Hepatocyte (in vitro differentiated cells): ENCODE results near the gene GOLGA8S. TPM values are rescaled to one million over a fixed set of nuclear protein-coding genes. Genes with fewer than 3 reads are reported as not detected.
"Not testable (repeated sequence)": the region's sequence is repeated elsewhere in the genome, so short reads cannot be mapped to it uniquely, and the experiment has no call there.

Source experiments
- DNase-seq: peaks from one replicate; pipeline ENCODE4 v3.0.0-alpha.2; 2016; ENCODE audit warnings: low spot score
- H2AFZ ChIP-seq: fragments of 200-600 bp; sonication (generic); 2 replicates; pipeline ENCODE4 v1.6.0; 2016; ENCODE audit warnings: antibody characterized with exemption, mild to moderate bottlenecking
- H3K27ac ChIP-seq: fragments of 200-600 bp; sonication (generic); 2 replicates; pipeline ENCODE4 v1.5.1; 2016; ENCODE audit warnings: mild to moderate bottlenecking
- H3K27me3 ChIP-seq: fragments of 200-600 bp; sonication (generic); 2 replicates; pipeline ENCODE4 v1.6.1; 2016
- H3K36me3 ChIP-seq: fragments of 200-600 bp; sonication (generic); replicated peaks from 2 replicates; pipeline ENCODE4 v1.5.1; 2016; ENCODE audit warnings: low read depth; ENCODE audit not compliant: insufficient read depth
- H3K4me1 ChIP-seq: fragments of 200-600 bp; sonication (generic); 2 replicates; pipeline ENCODE4 v1.5.1; 2016; ENCODE audit warnings: mild to moderate bottlenecking, moderate library complexity; ENCODE audit not compliant: insufficient read depth
- H3K4me2 ChIP-seq: fragments of 200-600 bp; sonication (generic); 2 replicates; pipeline ENCODE4 v1.6.0; 2016
- H3K4me3 ChIP-seq: fragments of 200-600 bp; sonication (generic); 2 replicates; pipeline ENCODE4 v1.5.1; 2016; ENCODE audit warnings: mild to moderate bottlenecking
- H3K79me2 ChIP-seq: fragments of 200-600 bp; sonication (generic); 2 replicates; pipeline ENCODE4 v1.6.0; 2017; ENCODE audit warnings: mild to moderate bottlenecking
- H3K9me2 ChIP-seq: fragments of 200-600 bp; sonication (generic); replicated peaks from 2 replicates; pipeline ENCODE4 v1.6.0; 2017; ENCODE audit warnings: mild to moderate bottlenecking; ENCODE audit not compliant: insufficient read depth
- H3K9me3 ChIP-seq: fragments of 200-600 bp; sonication (generic); 2 replicates; pipeline ENCODE4 v1.5.1; 2016; ENCODE audit warnings: low read depth, mild to moderate bottlenecking
- H4K20me1 ChIP-seq: fragments of 200-600 bp; sonication (generic); 2 replicates; pipeline ENCODE4 v1.6.0; 2016; ENCODE audit warnings: mild to moderate bottlenecking; ENCODE audit not compliant: insufficient read depth, poor library complexity, severe bottlenecking
- CTCF ChIP-seq: fragments of 200-600 bp; sonication (generic); IDR thresholded peaks from 2 replicates; pipeline ENCODE4 v1.5.1; 2016; ENCODE audit warnings: antibody characterized with exemption, mild to moderate bottlenecking; ENCODE audit not compliant: poor library complexity
- EZH2 ChIP-seq: fragments of 200-600 bp; sonication (generic); IDR thresholded peaks from 2 replicates; pipeline ENCODE4 v1.6.1; 2016; ENCODE audit warnings: antibody characterized with exemption, mild to moderate bottlenecking, borderline replicate concordance
- EZH2phosphoT487 ChIP-seq: fragments of 200-600 bp; sonication (generic); IDR thresholded peaks from one replicate; pipeline ENCODE4 v1.6.1; 2018; ENCODE audit warnings: antibody characterized with exemption, mild to moderate bottlenecking, low read depth, moderate library complexity; ENCODE audit not compliant: unreplicated experiment, severe bottlenecking
- WGBS: methylation state at CpG from one replicate; pipeline ENCODE4 v1.1.6; 2016; ENCODE audit warnings: low lambda C conversion rate; ENCODE audit errors: missing lambda C conversion rate; 5-methylcytosine and 5-hydroxymethylcytosine counted together
- polyA plus RNA-seq: library from polyadenylated mRNA; unstranded; fragments of >200 nt; fragmentation: Nextera tagmentation; extraction: Ambion mirVana; gene quantifications from 2 replicates; pipeline ENCODE4 v1.2.1, GENCODE V29; 2016
- total RNA-seq: library from RNA; depleted of rRNA; stranded (reverse); fragments of >200 nt; gene quantifications from 2 replicates; pipeline ENCODE4 v1.2.3, GENCODE V29; 2014

The GOLGA8S gene
- total and polyA plus RNA-seq, 2 experiments from 2014 or later: 0.03 to 0.05 TPM

- Histone ChIP-seq H3K9me2 (no peaks in the 10 kb centered on the region), H3K79me2 (no peaks in the 10 kb centered on the region), H3K36me3 (no peaks in the 10 kb centered on the region), H4K20me1 (no peaks in the 10 kb centered on the region), H3K4me2 (no peak overlapping the region), H3K27me3 (no peaks in the 10 kb centered on the region), H3K27ac (no peak overlapping the region), H3K4me3 (no peak overlapping the region), H3K9me3 (no peaks in the 10 kb centered on the region), H3K4me1 (no peaks in the 10 kb centered on the region), H2AFZ (no peak overlapping the region)
- TF ChIP-seq EZH2phosphoT487 (no peak), EZH2 (no peak), CTCF (no peak)
- 86% methylated on average over 7 of the region's 7 CpGs for WGBS
- no peak for DNase-seq
These were observed 43.2 kb downstream of the GOLGA8S start for GRCh38 chr15:23397779-23398178.

- not testable (repeated sequence) for H3K4me2 ChIP-seq, H3K27ac ChIP-seq, H3K9me3 ChIP-seq, H4K20me1 ChIP-seq, H3K4me1 ChIP-seq, H3K9me2 ChIP-seq, H3K36me3 ChIP-seq, H3K4me3 ChIP-seq, H3K79me2 ChIP-seq, H2AFZ ChIP-seq, DNase-seq, H3K27me3 ChIP-seq
- 96% methylated on average over 4 of the region's 4 CpGs for WGBS
These were observed 43.8 kb downstream of the GOLGA8S start for GRCh38 chr15:23398357-23398756.

- H3K9me3 ChIP-seq, H3K27ac ChIP-seq, H3K9me2 ChIP-seq, DNase-seq, H2AFZ ChIP-seq, H3K4me3 ChIP-seq, H3K36me3 ChIP-seq, H3K27me3 ChIP-seq, H3K4me2 ChIP-seq, H3K79me2 ChIP-seq, H4K20me1 ChIP-seq, H3K4me1 ChIP-seq: not testable (repeated sequence)
- 80% methylated on average over 5 of the region's 5 CpGs for WGBS
These were observed 44.7 kb downstream of the GOLGA8S start for GRCh38 chr15:23399207-23399606.

GRCh38 chr15:23401627-23402026, 47.1 kb downstream of the GOLGA8S start:
- TF ChIP-seq EZH2: no peak
- no peak for TF ChIP-seq CTCF
- no peak for TF ChIP-seq EZH2phosphoT487
- 60% methylated on average over 8 of the region's 8 CpGs for WGBS

GRCh38 chr15:23402140-23402539, 47.6 kb downstream of the GOLGA8S start:
- Histone ChIP-seq H3K27me3 (no peaks in the 10 kb centered on the region), H3K4me3 (no peak overlapping the region), H3K9me2 (no peaks in the 10 kb centered on the region), H3K27ac (no peak overlapping the region), H3K79me2 (no peaks in the 10 kb centered on the region), H4K20me1 (no peaks in the 10 kb centered on the region), H2AFZ (no peak overlapping the region), H3K36me3 (no peaks in the 10 kb centered on the region), H3K4me1 (no peaks in the 10 kb centered on the region), H3K4me2 (no peak overlapping the region), H3K9me3 (no peaks in the 10 kb centered on the region)
- 80% methylated on average over 1 of the region's 2 CpGs for WGBS
- DNase-seq: no peak
- TF ChIP-seq CTCF: no peak

More at GRCh38 chr15:23401627-23402026, 47.1 kb downstream of the GOLGA8S start:
- Histone ChIP-seq H4K20me1 (no peaks in the 10 kb centered on the region), H3K4me1 (no peaks in the 10 kb centered on the region), H3K27me3 (no peaks in the 10 kb centered on the region), H3K4me2 (no peak overlapping the region), H3K4me3 (no peak overlapping the region), H3K9me2 (no peaks in the 10 kb centered on the region), H3K27ac (no peak overlapping the region), H3K9me3 (no peaks in the 10 kb centered on the region), H3K36me3 (no peaks in the 10 kb centered on the region), H3K79me2 (no peaks in the 10 kb centered on the region), H2AFZ (no peak overlapping the region)
- no peak for DNase-seq
